COR-L47 (cell line): ENCODE data around the gene MOGAT3.

Source experiments
- DNase-seq: peaks from one replicate; lab custom pipeline; 2025; lab: John Stamatoyannopoulos, UW

The MOGAT3 gene

DNA sequence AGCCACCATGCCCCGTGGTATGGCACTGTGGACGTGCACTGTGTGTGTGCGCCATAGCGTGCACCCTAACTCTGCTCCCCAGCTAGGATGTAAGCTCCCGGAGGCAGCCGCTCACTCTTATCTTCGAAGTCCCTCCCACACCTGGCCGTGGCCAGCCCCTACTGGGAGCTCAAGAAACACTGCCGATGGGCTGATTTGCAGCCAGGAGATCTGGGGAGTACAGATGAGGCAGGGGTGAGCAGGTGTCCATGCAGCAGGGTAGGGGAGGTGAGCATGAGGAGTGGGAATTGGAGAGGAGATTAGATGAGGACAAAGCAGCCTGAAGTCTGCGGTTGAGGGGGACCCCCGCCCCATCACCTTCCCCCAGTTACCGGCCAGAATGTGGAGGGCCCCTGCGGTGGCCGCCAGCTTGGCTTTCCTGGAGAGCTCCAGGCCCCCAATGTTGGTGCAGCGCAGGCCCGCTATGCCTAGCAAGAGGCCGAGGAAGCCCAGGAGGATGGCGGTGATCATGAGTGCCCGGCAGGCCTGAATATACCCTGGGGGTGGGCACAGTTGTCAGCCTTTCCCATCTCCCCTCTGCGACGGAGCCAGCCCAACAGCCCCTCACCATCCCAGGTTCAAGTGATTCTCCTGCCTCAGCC is 33.2 kb upstream of the MOGAT3 start:
- no peak for DNase-seq

DNA sequence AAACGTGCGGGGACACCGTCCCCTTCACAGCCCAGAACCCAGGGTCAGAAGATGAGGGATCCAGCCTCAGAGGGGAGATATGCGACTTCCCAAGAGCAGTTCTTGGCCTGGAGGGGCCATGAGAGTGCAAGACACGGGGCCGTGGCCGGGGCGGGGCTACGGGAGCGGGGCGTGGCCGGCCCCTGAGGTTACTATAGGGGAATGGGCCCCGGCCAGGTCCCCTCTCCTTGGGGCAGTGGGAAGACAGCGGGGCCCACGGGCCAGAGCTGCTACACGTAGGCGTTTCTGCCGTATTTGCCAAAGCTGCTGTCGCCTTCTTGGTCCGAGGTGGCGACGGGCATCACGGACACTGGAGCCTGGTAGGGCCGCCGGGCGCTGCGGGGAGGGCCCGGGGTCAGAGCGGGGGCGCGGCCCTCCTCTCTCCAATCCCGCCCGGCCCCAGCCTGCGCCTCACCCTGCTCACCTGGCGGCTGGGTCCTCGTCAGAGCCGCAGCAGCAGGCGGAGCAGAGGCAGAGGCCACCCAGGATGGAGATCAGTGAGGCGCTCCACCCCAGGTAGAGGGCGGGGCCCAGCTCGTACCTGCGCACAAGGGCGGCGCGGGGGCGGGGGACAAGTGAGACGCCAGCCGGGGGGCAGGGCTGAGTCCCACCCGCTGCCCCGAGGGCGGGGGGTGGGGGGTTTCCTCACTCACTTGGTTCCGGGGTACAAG is 31.5 kb upstream of the MOGAT3 start:
- peak; percentile 40 for DNase-seq

DNA sequence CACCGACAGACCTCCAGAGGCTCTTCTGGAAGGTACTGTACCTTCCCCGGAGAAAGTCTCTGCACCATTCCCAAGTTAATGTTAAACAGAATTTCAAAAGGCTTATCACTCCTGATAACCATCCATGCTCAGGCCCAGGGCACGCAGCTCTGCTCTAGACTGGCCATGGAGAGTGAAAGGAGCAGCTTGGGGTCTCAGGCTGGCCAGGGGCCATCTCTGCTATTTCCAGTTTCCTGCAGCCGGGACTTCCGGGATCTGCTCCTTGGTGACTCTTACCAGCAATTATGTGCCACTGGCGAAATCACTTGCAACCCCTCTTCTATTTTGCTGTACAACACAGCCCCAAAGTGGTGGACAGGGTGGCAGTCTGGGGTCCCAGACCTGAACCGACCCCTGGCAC is 30.8 kb upstream of the MOGAT3 start:
- DNase-seq = no peak

DNA sequence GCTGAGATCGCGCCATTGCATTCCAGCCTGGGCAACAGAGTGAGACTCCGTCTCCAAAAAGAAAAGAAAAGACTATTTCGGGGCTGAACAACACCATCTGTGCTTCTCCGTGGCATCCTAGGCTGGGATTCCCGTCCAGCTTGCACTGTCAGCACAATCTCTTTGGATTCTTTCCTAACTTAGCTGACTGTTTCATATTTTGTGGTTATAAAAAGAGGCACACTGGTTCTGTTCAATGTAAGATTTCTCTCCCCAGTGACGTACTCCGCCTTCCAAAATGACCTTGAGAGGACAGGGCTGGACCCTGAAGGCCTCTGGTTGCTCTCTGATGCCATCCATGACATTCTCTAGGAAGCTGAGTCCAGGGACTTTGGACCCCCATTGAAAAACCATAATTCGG is 25.9 kb upstream of the MOGAT3 start:
- no peak for DNase-seq

DNA sequence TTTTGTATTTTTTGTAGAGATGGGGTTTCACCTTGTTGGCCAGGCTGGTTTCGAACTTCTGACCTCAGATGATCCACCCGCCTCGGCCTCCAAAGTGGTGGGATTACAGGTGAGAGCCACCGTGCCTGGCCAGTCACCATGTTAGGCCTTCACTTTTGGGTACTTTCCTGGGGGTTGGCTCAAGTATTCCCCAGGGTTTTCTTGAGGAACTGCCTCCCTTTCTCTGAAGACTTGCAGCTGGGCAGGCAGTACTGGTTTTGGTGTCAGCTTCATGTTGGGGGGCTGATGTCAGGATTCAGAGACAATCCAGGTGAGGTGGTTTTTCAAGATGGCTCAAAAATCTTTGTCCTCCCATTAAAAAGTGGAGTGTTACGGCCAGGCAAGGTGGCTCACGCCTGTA is 24.8 kb upstream of the MOGAT3 start:
- DNase-seq = no peak

DNA sequence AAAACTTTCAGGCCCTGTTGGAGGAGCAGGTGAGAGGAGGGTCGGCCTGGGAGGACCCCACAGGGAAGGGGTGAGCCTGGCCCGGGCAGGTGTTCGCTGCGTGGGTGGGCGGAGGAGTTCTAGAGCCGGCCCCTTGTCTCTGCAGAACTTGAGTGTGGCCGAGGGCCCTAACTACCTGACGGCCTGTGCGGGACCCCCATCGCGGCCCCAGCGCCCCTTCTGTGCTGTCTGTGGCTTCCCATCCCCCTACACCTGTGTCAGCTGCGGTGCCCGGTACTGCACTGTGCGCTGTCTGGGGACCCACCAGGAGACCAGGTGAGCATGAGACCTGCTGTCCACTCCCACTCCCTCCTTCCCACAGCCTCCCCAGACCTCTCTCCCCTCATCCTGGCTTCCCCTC is 22.7 kb upstream of the MOGAT3 start:
- no peak for DNase-seq

DNA sequence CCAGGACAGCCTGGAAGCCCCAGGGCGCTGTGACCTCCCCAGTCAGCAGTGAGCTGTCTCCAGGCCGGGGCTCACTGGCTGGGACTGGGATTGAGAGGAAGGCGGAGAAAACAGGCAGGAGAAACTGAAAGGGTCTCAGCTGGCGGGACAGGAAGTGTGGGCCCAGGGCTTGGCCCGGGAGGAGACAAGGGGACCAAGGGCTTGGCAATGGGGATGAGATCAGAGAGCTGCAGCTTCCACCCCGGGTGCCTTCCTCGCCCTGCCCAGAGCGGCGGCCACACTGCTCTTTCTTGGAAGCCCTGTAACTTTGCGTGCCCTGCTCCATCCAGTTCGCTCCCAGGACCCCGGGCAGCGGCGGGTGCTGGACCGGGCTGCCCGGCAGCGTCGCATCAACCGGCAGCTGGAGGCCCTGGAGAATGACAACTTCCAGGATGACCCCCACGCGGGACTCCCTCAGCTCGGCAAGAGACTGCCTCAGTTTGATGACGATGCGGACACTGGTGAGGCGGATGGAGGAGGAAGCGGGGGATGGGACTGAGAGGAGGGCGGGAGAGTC is 21.5 kb upstream of the MOGAT3 start:
- no peak for DNase-seq

DNA sequence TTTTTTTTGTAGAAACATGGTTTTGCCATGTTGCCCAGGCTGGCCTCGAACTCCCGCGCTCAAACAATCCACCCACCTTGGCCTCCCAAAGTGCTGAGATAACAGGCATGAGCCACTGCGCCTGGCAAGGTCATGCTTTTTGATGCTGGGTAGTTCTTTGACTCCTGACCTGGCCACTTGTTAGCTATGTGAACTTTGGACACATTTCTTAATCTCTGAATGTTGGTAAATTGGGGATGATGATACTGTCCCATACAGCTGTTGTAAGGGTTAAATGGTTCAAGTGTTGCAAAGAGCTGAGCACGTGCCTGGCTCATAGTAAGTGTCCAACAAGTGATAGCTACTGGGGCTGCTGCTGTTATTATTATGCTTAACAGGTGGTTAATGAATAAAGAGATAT is 19.5 kb upstream of the MOGAT3 start:
- no peak for DNase-seq

DNA sequence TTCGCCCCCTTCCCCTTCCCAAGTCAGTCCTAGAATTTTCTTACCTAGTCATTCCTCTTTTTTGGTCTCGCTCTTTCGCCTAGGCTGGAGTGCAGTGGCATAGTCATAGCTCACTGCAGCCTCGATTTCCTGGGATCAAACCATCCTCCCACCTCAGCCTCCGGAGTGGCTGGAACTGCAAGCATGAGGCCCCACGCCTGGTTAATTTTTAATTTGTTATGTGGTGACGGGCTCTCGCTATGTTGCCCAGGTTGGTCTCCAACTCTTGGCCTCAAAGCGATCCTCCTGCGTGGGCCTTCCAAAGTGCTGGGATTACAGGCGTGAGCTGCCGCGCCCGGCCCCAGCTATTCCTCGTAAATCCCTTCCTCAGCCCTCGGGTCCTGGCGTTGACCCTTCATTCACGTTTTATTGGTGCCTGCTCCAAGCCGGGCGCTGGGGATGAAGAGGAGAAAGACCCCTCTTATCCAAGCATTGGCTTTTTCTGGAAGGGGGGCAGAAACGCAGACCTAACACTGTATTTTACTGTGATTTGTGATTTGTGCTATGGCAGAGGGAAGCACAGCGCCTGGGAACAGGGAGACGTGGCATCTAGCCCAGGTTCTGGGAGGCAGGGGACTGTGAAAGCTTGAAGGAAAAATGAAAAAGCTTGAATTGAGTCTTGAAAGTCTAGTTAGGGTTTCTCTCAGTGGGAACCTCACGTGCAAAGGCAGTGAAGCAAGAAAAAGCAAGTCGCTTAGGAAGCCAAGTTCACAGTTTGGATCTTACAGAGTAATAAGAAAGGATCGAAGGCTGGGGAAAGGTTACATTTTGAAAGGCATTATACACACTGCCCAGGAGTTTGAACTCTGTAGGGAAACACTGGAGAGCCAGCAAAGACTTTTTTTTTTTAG is 17.6 kb upstream of the MOGAT3 start:
- no peak for DNase-seq

DNA sequence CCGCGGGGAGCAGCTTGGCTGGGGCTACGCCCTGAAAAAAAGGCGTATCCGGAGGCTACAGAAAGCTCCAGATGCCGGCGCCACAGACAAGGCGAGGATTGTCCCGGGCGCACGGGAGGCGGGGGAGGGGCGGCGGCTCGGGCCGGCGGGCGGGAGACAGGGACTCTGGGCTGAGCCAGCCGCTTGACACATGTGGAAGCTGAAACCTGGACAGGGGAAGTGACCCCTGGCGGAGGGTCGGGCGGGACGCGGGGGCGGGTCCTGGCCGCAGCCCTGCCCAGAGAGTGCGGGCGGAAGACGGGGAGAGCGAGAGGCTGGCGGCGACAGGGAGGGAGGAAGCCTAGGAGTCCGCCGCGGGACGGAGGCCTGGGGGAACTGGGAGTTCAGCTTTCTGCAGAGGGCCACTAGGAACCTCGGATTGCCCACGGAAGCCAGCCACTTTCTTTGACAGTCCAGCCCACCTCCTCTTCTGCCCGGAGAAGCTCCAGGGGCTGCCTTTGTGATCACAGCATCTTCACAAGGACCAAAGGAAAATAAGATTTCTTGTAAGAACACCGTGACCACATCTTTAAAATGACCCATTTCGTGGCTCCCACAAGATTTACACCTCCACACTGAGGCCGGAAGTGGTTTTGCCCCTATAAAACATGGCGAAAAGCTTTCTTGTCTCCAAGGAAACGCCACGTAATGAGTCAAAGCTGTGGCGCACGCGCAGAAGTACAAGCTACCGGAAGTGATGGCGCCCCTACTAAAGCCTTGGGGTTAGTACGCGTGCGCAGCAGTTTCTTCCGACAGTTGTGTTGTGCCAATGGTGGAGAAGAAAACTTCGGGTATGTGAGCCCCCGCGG is 16.8 kb upstream of the MOGAT3 start, which contains the start of the genes PLOD3 and ZNHIT1:
PLOD3 (minus strand) TSS at position 194 of the 848 bp plus-strand sequence. CDS start 307 bp downstream, outside the sequence.
ZNHIT1 (plus strand) TSS at position 778 of the 848 bp plus-strand sequence; CDS start at position 809, 31 bp downstream.
- DNase-seq = peak; percentile 98

DNA sequence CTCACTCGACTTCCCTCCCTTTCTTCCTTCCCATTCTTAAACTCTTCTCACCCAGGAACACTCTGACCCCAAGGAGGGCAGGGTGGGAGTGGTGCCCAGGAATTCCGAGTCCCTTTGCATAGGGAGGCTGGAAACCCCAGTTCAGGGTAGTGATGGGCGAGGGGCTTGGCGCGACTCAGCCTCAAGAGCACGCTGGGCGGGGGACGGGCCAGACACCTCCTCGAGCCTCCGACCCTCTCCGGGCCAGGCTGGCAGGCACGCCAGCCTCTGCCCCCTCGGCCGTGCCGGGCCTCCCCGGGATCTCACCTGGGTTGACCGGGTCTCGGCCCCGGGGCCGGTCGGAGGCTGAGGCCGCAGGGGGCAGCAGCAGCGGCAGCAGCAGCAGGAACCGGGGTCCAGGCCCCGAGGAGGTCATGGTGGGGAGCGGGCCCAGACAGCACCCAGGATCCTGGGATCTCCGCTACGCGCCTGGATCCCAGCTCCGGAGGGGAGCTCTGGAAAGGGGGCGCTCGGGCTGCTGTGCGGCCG is 16.1 kb upstream of the MOGAT3 start:
- DNase-seq = no peak

DNA sequence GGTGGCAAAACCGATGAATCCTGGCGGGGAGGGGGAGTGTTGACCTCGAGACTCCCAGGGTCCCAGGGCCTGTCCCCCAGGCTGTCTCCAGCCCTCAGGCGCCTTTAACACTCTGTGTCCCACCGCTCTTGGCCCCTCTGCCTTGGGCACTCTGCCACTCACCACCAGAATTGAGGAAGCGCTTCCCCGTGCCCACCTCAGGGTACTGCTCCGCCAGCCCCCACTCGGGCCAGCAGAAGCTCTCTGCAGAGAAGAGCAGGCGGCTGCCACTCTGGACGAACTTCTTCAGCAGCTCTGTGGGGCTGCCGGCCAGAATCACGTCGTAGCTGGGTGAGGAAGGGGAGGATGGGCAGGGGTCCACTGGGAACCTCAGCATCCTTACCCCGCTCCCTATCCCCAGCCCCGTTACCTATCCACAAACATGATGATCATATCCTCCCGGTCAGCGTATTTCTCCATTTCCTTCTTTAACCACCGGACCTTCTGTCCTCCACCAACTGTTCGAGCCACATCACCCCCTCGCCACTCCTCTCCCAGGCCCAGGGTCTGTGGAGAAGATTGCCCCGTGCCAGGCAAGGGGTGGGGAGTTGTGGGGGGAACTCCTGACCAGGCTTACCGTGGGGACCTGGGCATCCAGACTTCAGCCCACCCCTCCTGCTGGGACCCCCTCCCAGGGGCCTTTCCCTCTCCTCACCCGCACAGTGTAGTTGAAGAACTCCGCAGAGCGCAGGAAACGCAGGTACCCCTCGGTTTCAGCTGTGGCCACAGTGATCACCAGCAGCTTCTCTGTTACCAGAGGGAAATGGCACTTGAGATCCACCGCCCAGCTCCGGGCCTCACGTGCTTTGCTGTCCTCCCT is 15.4 kb upstream of the MOGAT3 start:
- no peak for DNase-seq

DNA sequence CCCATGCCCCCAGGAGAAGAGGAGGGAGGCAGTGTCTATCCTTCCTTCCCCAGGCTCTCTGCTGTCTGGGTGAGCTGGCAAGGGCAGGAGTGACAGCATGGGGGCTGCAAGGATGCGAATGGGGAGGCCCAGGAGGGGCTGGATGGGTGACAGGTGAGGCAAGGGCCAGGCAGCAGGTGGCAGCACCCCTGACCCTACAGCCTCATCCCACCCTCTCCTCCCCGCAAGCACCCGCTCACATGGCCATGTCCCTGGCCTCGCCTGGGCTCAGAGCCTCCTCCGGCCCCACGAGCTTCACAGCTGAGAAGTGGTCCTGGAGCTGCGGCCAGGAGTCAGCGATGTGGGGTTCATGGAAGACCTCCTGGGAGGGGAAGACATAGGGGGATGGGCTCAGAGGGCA is 11.2 kb upstream of the MOGAT3 start:
- DNase-seq = no peak

DNA sequence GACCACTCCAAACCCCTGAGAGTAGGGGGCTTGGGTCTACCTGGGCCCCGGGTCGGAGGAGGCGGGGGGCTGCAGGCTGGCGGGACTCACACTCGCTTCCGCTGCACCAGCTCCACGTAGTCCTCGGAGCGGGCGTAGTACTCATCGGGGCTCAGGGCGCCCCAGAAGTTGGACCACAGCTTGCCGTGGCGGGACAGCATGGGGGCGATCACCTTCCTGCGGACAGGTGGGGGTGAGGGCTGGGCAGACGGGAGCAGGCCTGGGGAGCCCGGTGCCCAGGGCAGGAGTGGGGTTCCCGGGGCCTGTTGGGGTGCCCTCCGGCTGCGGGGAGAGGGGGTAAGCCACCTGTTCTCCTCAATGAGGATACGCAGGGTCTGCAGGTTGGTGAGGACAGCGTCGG is 10.7 kb upstream of the MOGAT3 start:
- no peak for DNase-seq

DNA sequence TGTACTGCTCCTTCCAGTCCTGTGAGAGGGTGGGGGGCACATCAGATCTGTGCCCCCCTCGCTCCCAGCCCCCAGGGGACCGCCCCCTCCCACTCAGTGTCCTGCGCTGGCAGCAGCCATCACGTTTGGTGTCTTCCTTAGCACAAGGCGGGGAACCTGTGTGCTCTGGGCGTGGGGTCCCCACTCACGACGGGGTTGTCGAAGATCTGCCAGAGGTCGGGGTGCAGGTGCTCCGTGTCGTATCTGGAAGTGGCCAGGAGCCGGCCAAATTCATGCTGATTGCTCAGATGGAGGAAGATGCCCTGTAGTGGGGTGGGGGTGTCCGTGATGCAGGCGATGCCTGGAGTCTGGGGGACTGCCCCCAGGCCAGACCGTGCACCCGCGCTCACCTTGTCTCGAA is 9.3 kb upstream of the MOGAT3 start:
- DNase-seq = no peak

DNA sequence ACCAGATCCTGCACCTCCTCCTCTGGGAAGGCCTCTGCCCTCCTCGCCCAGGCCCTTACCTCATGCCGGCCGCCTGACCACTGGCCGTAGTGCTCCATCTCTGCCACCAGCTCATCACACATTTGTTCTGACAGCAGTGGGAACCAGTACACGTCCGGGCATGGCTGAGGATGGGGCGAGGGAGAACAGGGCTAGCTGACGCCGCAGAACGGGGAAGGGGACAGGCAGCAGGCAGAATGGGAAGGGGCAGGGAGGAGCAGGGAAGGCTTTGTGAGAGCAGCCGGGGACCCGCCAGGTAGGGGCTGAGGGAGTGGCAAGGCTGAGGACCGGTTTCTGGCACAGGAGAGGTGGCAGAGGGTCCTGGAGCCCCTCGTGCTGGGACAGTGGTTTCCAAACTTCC is 8.0 kb upstream of the MOGAT3 start:
- DNase-seq = no peak

DNA sequence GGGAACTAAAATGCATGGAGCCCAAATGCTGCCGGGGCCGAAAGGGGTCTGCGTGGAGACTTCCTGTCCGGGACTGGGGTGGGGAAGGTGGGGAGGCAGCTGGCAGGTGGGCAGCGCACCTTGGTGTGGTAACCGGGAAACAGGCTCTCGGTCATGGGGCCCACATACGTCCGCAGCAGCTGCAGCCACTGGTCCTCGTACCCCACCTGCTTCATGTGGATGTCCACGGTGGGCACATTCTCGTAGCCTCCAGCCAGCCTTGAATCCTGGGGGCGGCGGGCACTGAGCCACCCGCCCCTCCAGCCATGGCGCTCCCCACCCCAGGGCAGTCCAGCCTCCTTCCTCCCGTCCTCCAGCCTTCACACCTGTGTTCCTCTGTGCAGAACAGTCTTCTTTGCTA is 6.6 kb upstream of the MOGAT3 start:
- DNase-seq = no peak

DNA sequence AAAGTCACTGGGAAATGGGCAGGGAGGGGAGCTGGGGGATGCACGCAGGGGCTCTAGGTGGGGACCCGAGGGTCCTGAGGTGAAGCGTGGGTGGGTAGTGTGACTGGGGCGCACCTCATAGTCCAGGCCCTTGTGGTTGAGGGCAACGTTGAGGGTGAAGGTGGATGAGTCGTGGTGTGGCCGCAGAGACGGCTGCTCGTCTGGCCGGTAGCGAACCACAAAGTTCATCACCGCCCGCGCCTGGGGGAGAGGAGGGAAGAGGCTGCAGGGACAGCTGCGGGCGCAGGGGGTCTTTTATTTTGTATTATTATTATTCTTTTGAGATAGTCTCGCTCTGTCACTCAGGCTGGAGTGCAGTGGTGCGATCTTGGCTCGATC is 5.8 kb upstream of the MOGAT3 start:
- DNase-seq = no peak

DNA sequence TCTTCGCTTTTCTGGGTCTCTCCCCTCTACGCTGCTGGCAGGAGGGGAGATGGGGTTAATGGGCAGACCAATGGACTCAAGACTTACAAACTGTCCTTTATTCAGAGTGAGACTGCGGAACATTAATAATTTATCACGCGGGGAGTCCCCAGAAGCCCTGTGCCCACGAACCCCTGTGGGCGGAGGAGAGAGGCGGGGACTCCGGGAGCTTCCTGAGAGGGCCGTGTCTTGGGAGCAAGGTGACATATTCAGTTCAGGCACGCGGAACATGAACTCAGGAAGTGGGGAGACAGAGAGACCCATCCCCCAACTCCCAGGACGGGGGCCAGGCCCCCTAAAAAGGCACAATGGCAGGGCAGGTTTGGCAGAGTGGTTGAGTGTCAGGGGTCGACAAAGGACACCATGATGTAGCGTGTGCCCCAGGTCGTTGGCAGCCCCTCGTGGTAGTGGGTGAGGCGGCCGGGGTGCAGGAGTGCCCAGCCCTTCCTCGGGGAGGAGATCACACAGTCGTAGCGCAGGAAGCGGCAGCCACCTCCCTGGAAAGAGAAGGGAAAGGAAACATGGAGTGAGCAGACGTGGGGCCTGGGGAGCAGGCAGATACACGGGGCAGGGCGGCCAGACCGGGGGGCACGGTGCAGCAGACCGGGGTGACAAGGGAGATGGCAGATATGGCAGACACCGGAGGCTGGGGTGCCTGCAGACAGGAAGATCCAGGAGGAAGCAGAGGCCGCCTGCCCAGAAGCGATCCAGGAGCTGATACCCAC is 5.2 kb upstream of the MOGAT3 start:
- no peak for DNase-seq
